ENCODE results near the gene HMOX1.

DNA sequence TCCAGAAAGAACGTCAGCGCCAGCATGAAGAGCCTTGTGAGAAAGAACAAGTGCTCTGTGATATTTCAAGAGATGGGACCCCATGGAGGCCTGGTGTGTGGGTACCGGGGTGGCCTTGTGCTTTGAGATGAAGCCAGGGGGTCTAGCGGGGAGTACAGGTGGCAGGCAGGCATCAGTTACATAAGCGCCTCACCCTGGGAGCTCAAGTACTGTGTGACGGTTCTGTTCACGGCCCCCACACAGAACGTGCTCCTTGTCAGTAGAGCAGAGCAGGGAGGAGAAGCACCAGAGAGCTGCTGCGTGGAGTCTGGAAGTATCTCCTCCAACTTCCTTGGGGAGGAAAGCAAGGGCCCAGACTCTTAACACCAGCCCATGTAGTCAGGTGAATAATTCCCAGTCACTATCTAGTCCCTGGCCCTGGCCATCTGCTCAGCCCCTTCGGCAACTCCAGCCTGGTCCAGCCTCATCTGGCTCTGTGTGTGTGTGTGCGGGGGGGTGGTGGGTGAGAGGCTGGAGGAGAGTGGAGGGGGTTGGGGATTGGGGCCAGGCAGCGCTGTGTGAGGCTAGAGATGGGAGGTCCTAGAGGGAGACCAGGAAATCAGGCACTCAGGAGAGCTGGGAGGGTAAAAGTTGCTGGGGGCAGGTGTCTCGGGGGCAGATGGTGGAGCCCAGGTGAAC is 51.5 kb downstream of the HMOX1 start:
- TF ChIP-seq, protein P1, sequence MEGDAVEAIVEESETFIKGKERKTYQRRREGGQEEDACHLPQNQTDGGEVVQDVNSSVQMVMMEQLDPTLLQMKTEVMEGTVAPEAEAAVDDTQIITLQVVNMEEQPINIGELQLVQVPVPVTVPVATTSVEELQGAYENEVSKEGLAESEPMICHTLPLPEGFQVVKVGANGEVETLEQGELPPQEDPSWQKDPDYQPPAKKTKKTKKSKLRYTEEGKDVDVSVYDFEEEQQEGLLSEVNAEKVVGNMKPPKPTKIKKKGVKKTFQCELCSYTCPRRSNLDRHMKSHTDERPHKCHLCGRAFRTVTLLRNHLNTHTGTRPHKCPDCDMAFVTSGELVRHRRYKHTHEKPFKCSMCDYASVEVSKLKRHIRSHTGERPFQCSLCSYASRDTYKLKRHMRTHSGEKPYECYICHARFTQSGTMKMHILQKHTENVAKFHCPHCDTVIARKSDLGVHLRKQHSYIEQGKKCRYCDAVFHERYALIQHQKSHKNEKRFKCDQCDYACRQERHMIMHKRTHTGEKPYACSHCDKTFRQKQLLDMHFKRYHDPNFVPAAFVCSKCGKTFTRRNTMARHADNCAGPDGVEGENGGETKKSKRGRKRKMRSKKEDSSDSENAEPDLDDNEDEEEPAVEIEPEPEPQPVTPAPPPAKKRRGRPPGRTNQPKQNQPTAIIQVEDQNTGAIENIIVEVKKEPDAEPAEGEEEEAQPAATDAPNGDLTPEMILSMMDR (conservative IDR thresholded peaks at IDR 0.05; ENCODE audit: low read length), result no peak
- TF ChIP-seq EZH2phosphoT487 (IDR thresholded peaks at IDR 0.05; ENCODE audit: borderline replicate concordance), result no peak

Data from Loucy (cell line).